ENCODE data around the gene AOAH. TPM values are rescaled to one million over a fixed set of nuclear protein-coding genes. Genes with fewer than 3 reads are reported as not detected.

Gene AOAH
- total RNA-seq, 1 experiment from 2014 or later: 0.39 TPM

DNA sequence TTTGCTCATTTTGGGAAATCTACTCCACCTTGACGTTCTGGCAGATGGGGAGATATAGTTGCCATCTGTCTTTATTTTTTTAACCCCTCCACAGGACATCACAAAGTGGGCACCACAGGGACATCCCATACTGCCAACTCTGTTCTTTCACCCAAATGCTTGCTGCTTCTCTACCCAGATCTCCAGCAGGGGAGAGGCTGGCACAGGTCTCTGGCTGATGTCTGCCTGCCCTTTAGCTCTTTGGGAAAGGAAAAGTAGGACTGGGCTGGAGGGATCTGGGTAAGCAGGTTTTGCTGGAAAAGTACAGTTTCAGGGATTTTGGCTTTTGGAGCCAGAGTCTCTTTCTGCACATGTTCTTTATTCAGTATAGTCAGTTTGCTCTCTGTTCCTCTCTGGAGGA lies 178.0 kb downstream of the AOAH start:
- Histone ChIP-seq H2AK5ac (ENCODE audit: insufficient read length, low read length) (no peak overlapping the region), H2BK120ac (ENCODE audit: low read depth, low read length, poor library complexity, severe bottlenecking) (no peak overlapping the region), H2BK20ac (ENCODE audit: low read depth, low read length, poor library complexity, severe bottlenecking) (no peak overlapping the region), H4K5ac (ENCODE audit: insufficient read length, low read depth, low read length) (no peak overlapping the region), H3K9me3 (ENCODE audit: control insufficient read depth, low read depth, low read length) (no peaks in the 10 kb centered on the region), H3K27me3 (ENCODE audit: insufficient read depth, low read length) (no peaks in the 10 kb centered on the region), H3K14ac (ENCODE audit: insufficient read depth, low read length) (no peak overlapping the region), H3K4me2 (ENCODE audit: insufficient read depth, insufficient read length, low read length) (no peak overlapping the region), H3K9ac (ENCODE audit: extremely low read depth, insufficient read length, low read length) (no peak overlapping the region), H3K23me2 (ENCODE audit: insufficient read length, low read depth, low read length, poor library complexity, severe bottlenecking) (no peaks in the 10 kb centered on the region), H3K27ac (ENCODE audit: insufficient read length, low read depth, low read length) (no peak overlapping the region), H3T11ph (ENCODE audit: low read length) (no peak overlapping the region), H2BK5ac (ENCODE audit: insufficient read length, low read length) (no peak overlapping the region), H3K4me1 (ENCODE audit: insufficient read depth, low read length) (no peaks in the 10 kb centered on the region), H3K4ac (ENCODE audit: low read depth, low read length) (no peak overlapping the region), H2BK15ac (ENCODE audit: low read depth, low read length) (no peak overlapping the region), H3K79me1 (ENCODE audit: insufficient read depth, low read depth, low read length, poor library complexity, severe bottlenecking) (no peaks in the 10 kb centered on the region), H4K20me1 (ENCODE audit: control insufficient read depth, insufficient read depth, insufficient read length) (no peaks in the 10 kb centered on the region), H4K91ac (ENCODE audit: insufficient read length, low read depth, low read length) (no peak overlapping the region), H2BK12ac (ENCODE audit: insufficient read length, low read depth, low read length) (no peak overlapping the region), H3K79me2 (ENCODE audit: insufficient read depth, low read length) (no peaks in the 10 kb centered on the region), H4K8ac (replicated peaks; ENCODE audit: insufficient read length, low read depth, low read length) (no peak overlapping the region), H3K18ac (ENCODE audit: insufficient read length, low read depth, low read length) (no peak overlapping the region), H3K23ac (ENCODE audit: insufficient read length, low read depth, low read length) (no peak overlapping the region), H2AFZ (ENCODE audit: low read length) (no peak overlapping the region), H3K56ac (ENCODE audit: insufficient read length, low read depth, low read length) (no peak overlapping the region)
- WGBS (ENCODE audit: extremely low coverage, insufficient read length, low lambda C conversion rate): no CpG with 5 or more reads among the region's 1 CpG
- Mint-ChIP-seq H3K4me1 (peaks cover 7 to 22% of the 10 kb centered on the region in 2 experiments; a peak in 3 of 4 replicates), H3K27me3 (ENCODE audit: low read depth) (no peaks in the 10 kb centered on the region; the same call in 1 of the 2 replicates), H3K36me3 (ENCODE audit: insufficient read depth in 1 of 3, low read depth in 3 of 3) (peaks cover 0 to 2% (median 0%) of the 10 kb centered on the region in 3 experiments; a peak in 2 of 7 replicates), H3K9me3 (no peaks in the 10 kb centered on the region; a peak in 1 of 5 replicates), H3K27ac (peak overlapping the region in 1 of 3 experiments; percentile 40; a peak in 1 of 7 replicates), H3K4me3 (no peak overlapping the region)
- no peak for DNase-seq
- no peak for TF ChIP-seq CTCF (conservative IDR thresholded peaks at IDR 0.05)

All from H9 (cell line).